Neural progenitor cell (in vitro differentiated cells): ENCODE data around the gene RALGAPA1.
"Not testable (repeated sequence)": the region's sequence is repeated elsewhere in the genome, so short reads cannot be mapped to it uniquely, and the experiment has no call there.

Source experiments
- CTCF ChIP-seq: fragments of 200-600 bp; sonication (generic); IDR thresholded peaks from 2 replicates; pipeline ENCODE4 v1.5.1; 2017; ENCODE audit warnings: antibody characterized with exemption, mild to moderate bottlenecking
- EZH2 ChIP-seq: fragments of 200-600 bp; sonication (generic); IDR thresholded peaks from 2 replicates; pipeline ENCODE4 v1.6.1; 2017; ENCODE audit warnings: antibody characterized with exemption, mild to moderate bottlenecking, moderate library complexity

- TF ChIP-seq CTCF, EZH2: not testable (repeated sequence)
These were observed 187.1 kb downstream of the RALGAPA1 start for GRCh38 chr14:35621996-35622395.
